Activated CD8-positive, alpha-beta memory T cell treated with anti-CD3 and anti-CD28 coated beads, Interleukin-2, amount 50 U/mL, for 1 hour (primary cell): Measurements from ENCODE around the gene PPP2R2B.

Source experiments
- DNase-seq: peaks from one replicate; pipeline ENCODE4 v3.0.0-alpha.2; 2020; ENCODE audit errors: extremely low read depth

Gene PPP2R2B

GRCh38 chr5:146888351-146888978 is 9.9 kb upstream of the PPP2R2B start:
- no peak for DNase-seq

DNA sequence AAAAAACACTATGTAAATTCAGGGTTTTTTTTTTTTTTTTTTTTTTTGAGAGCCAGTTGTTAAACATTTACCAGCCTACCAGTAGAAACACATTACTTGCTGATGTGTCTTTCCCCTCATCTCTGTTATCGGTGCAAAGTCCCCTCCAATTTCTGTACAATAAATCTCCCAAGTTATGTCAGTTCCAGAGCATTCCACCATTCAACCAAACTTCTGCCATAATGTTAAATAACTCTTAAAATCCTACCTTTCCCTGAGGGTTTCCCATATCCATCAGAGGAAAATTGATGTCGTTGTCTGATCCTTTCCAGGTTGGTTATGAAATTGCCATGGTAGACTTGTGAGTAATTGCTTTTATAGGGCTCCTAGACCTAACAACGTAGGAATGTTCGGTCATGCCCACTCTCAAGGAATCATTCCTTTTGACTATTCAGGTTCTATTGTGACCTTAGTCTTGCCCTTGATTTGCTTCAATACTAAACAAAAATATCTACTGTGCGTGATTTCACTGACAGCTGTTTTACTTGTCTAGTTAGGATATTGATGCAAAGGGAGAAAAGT is 5.6 kb upstream of the PPP2R2B start:
- DNase-seq, result no peak

DNA sequence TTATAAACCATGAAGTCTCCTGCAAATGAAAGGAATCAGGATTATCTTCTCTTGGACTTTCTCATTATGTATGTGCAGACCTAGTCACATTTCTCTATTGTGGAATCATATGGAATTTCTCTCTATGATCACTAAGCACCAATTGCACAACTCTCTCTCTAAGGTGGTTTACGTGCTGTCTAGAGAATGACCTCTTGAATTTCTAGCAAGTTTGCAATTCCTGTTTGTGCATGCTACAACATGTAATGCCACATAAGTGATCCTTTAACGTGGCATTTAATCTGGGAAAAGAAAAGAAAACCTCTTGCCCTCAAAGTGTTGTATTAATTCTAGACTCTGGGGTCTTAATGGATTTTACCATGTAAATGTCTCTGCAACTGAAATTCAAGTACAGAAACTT is 5.0 kb upstream of the PPP2R2B start:
- no peak for DNase-seq

DNA sequence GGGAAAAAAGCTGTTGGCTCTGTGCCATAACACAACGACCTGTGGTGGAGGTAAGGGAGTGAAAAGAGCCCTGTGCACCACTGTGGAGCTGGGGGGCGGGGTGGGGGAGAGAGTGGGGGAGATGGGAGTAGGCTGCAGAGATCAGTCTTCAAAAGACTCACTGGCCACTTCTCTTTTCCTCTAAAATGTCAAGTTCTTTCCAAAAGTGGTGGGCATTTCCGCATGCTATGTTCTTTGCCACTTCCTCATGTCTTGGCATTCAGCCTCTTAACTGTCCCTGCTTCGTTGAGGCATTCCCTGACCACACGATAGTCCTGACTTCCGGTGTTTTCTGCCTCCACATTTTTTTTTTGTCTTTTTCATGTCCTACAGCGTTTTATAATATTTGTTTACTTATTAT is 2.4 kb upstream of the PPP2R2B start:
- no peak for DNase-seq

- no peak for DNase-seq
Observed at GRCh38 chr5:146877783-146878475, 628 bp downstream of the PPP2R2B start.

DNA sequence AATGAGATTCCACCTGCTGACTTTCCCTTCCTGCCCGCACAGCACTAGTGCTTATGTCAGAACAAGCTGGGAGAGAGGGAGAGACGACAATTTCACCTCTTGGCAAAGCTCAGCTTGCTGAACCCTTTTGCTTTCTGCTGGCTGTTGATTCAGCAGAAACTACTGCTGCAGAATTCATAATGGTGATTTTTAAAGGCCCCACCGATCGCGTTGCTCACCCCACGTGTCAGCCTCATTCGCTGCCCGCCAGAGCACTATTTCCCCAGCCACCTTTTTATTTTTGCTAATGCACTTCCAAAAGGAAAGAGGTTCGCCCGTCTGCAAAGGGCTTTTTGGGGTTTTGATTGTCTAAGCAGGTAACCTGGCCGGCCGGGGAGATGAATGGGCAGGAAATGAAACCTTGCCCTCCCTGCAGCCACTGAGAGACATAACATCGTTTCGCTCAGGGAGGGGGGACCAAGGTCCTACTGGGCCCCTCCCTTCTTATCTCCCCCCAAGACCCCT is 1.3 kb downstream of the PPP2R2B start:
- DNase-seq, result no peak

DNA sequence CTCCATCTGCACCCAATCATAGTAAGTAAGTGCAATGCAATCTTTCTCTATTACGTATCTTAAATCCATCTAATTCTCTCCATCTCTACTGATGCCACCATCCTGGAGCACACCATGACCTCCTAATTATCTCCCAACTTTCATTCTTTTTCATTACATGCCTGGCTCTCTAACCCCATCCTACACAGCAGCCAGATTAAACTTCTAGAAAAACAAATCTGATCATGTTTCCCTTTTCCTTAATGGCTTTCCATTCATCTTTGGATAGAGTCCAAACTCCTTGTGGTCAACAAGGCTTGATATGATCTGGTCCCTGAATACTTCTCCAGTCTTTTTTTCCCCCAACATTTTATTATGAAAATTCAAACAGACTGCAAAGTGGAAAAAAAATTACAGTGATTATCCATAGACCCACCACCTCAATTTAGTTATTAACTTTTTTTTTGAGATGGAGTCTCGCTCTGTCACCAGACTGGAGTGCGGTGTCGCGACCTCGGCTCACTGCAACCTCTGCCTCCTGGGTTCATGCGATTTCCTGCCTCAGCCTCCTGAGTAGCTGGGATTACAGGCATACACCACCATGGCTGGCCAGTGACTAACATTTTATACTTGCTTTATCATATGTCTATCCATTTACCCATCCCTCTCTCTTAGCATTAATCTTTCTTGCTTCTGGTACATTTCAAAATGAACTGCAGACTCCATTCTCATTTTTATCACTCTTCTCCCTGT is 5.2 kb downstream of the PPP2R2B start:
- DNase-seq, result no peak

DNA sequence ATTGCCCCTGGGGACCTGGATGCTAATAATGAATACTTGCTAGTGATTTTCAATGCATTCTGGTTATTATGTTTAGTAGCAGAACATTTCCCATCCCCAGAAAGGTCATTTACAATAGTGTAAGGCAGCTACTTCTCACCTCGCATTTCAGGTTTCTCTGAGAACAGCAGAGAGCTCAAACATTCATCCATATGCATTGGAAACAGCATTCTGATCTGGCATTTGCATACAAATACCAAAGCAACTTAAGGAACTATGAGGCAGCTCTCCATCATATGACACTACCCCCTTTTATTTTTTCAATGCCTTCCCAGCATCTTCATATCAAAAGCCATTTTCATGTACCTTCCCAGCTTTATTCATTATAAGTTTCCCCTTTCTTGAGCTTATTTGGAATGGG is 6.4 kb downstream of the PPP2R2B start:
- no peak for DNase-seq

DNA sequence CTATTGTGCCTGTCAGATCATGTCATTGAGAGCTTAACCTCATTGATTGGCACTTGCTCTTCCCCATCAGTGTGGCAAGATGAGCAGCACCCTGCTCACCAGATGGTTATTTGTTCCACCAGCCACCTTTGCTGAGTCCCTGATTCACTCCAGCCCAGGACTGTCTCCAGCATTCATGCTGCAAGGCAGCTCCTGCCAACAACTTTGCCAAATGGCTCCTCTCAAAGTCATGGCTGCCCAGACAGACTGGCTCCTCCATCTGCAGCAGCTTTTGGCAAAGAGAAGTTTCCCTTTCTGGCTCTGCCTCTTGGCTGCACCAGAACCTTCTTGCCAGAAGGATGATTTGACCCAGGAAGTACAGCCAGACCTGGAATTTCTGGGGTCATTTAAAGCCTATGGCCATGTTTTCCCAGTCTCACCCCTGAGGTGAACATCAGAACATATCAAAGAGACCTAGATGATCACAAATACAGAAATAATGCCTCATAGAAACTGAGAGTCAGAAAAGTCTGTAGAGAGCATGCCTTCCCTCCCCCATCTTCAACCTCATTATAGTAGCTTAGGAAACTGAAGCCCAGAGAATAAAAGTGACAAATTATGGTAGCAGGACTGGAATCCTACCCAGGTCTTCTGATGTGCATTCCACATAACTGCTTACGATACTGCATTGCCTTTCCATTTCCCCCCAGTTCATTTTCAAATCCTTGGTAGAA is 10.4 kb downstream of the PPP2R2B start:
- no peak for DNase-seq

GRCh38 chr5:146866263-146866662 is 12.3 kb downstream of the PPP2R2B start:
- DNase-seq, result no peak

DNA sequence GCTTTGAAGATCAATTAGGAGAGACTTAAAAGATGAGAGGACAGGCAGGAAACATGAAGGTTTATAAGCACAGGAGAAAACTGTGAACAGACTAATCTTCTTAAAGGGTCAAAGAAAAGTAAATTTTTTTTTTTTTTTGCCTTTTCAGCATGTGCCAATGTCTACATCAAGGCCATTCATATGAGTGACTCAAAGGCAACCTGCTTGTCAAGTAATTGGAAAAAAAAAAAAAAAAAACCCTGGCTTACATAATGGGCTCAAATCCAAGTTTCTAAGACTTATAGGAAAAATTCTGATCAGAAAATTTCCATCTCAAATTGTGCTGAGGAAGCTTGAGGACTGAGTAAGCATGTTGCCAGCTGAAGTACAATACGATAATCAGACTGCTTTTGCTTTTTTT is 15.9 kb downstream of the PPP2R2B start:
- no peak for DNase-seq

- no peak for DNase-seq
Observed at GRCh38 chr5:146860213-146860893, 18.2 kb downstream of the PPP2R2B start.

GRCh38 chr5:146852089-146852488 is 26.5 kb downstream of the PPP2R2B start:
- DNase-seq, result no peak

DNA sequence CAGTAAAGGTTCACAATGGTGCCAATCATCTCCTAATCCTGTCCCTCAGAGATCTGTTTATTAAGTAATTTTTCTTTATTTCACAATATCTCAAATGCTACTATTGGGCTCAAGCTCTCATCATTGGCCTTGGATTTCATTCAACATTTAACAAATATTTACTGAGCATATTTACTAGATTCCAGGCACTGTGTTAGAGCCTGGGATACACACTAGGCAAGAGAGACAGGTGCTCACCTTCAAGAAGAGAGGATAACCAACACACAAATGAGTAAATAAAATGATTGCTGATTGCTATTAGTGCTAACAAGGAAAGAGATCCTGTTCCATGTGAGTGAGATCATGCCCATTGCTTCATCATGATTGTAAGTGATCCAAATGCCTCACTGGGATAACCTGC is 27.4 kb downstream of the PPP2R2B start:
- no peak for DNase-seq

DNA sequence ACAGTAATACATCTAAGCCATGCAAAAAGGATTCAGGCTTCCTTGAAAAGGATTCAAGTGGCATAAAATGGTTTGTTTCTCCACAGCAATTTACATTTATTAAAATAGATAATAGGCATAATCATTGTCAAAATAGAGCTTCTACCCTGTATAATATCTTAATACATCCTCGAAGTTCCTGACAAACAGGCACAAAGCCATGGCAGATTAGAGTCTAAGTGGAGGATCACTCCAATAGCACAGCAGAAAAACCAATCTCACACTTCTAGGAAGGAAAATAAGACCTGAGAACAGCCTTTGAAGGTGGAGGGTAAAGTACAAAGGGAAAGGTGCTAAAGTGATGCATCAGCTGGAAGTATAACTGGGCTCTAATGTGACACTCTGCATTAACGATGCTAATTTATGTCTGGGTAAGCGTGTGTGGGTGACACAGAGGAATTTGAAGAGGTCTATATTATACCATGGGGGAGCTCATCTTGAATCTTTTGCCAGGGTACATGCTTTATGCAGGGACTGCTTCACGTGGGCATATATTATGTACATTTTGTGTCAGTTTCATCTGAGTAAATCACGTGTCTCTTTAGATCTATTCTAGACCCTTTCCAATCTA is 28.8 kb downstream of the PPP2R2B start:
- no peak for DNase-seq

DNA sequence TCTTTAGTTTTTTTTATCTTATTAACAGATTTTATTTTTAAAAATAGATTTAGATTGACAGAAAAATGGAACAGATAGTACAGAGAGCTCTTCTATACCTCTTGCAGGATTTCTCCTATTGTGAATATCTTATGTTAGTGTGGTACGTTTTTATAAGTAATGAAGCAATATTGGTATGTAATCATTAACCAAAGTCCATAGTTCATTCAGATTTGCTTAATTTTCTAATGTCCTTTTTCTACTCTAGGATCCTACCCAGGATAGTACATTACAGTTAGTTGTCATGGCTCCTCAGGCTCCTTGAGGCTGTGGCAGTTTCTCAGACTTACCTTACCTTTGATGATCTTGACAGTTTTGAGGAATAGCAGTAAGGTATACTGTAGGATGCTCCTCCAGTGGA is 30.4 kb downstream of the PPP2R2B start:
- DNase-seq, result no peak

DNA sequence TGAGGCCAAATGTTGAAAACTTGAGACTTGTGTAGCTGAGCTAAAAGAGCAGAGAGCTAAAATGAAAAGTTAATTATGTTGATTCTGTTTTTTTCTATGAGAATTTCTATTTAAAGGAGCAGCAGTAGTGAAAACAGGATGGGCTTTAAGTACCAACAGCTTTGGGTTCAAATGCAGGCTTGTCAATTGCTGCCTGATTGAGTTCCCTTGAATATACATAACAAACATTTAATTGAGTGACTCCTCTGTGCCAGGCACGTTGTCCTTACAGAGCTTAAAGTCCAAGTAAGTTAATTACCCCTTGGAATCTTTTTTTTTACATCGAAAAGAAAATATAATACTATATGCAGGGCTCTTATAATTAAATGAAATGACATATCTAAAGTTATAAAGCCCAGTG is 38.5 kb downstream of the PPP2R2B start:
- no peak for DNase-seq

- no peak for DNase-seq
Observed at GRCh38 chr5:146836226-146836842, 42.2 kb downstream of the PPP2R2B start.

DNA sequence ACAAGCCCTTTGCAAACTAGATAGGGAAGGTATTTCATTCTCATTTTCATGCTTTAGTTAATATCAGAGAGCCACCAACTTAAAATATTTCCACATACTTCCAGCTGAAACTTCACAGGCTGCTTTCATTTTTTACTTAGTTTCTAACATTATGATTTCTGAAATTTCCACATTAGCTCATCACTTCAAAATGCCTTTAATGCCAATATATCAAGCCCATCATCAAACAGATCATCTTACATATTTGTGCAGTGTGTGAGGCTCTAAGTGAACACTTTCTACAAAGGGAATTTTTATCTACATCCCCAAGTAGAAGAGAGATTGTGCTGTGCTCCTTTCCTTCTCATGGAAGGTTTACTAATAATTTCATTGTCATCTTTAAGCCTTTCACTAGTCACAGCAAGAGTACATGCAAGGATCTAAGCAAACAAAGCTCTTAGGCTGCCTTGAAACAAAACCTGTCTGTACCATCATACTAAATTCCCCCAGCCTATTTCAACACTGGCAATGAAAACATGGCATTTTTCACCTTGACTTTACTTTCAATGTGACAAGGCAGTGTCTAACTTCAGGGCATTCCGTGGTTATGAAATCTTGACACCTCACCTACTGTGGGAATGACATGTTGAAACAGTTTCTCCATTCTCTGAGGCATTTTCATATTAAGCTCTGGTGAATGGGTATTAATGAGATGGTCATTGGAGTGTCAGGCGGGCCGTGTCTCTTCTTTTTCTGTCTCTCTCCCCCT is 45.4 kb downstream of the PPP2R2B start:
- no peak for DNase-seq

DNA sequence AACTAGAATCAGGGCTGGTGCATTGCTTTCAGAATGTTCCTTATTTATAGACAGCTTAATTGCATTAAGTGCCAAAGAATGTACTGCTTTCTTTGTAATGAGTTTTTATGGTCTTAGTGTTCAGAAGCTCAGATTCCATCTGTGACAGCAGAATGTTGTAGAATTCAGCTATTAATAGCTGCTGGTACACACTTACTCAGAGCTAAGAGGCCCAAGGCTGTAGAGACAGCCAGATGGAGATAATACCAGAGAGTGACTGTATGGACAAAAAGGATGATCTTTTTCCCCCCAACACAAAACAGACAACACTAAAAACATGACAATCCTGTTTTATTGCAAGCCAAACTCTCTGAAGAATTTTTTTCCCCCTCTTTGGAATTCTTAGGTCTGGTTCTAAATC is 50.2 kb downstream of the PPP2R2B start:
- no peak for DNase-seq
